SH-SY5Y (cell line): ENCODE measurements around the gene GEMIN7.

Experiments used
- GATA2 ChIP-seq: IDR thresholded peaks from 2 replicates; pipeline ENCODE4 v1.6.1; 2011; ENCODE audit warnings: mild to moderate bottlenecking, low read depth, low read length
- GATA3 ChIP-seq: IDR thresholded peaks from 2 replicates; pipeline ENCODE4 v1.6.1; 2011; ENCODE audit warnings: low read depth, mild to moderate bottlenecking, low read length, moderate library complexity

DNA sequence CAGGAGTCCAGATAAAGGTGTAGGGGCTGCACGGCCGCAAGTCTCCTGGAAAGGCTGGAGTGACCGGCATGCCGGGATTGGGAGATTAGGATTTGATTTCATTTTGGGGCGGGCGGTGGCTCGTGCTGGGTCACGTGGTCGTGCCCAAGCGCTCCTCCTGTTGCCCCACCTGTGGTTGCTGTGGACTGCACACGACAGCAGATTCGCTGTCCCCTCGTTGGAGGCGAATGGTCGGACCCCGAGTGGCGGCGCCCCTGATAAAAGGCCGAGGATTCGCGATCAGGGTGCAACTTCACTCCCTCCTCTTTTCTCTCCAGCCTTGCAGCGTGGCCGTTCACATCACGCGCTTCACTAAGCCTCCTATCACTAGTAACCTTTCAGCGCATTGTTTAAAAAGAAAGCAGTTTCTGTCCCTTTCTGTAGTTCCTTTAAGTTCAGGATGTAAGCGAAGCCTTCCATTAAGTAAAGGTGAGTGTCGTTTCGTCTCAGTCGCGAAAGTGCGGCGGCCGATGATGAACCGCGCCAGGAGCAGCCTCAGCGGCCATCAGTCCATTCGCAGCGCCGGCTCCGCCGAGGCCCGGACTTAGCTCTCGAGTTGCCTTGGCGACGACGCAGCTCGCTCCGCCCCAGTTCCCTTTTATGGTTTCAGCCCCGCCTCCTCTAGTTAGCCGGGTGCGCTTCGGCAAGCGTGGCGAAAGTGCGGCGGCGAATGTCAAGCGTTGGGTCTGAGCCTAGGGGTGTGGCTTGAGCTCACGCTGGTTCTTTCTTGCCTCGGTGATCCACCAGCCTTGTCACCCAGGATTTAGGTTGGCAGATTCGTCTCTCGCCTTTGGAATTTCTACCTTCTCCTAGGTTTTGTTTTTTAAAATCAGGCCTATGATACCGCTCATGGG, 12.2 kb downstream of the GEMIN7 start:
- TF ChIP-seq GATA3: no peak
- TF ChIP-seq GATA2: no peak
